HG02885 (cell line): ENCODE data around the gene ZNF76.

Source experiments
- ATAC-seq: cut with Tn5 transposase; IDR thresholded peaks from one replicate; pipeline ENCODE4 v1.9.1; 2021; ENCODE audit warnings: mild to moderate bottlenecking; ENCODE audit not compliant: unreplicated experiment, poor library complexity

Gene ZNF76

GRCh38 chr6:35264550-35265274 lies 5.2 kb downstream of the ZNF76 start:
- ATAC-seq = no peak

GRCh38 chr6:35265523-35265922 lies 6.0 kb downstream of the ZNF76 start:
- ATAC-seq = no peak

GRCh38 chr6:35267446-35267845 lies 7.9 kb downstream of the ZNF76 start:
- no peak for ATAC-seq

GRCh38 chr6:35267897-35268296 lies 8.4 kb downstream of the ZNF76 start:
- no peak for ATAC-seq

- ATAC-seq = no peak
These were observed 12.5 kb downstream of the ZNF76 start for GRCh38 chr6:35272005-35272404.

- ATAC-seq = no peak
These were observed 14.5 kb downstream of the ZNF76 start for GRCh38 chr6:35273822-35274559.

- no peak for ATAC-seq
These were observed 16.3 kb downstream of the ZNF76 start for GRCh38 chr6:35275744-35276260.

- ATAC-seq = no peak
These were observed 19.2 kb downstream of the ZNF76 start for GRCh38 chr6:35278708-35279107.

GRCh38 chr6:35280903-35281302 lies 21.4 kb downstream of the ZNF76 start:
- no peak for ATAC-seq

- ATAC-seq = no peak
These were observed 22.9 kb downstream of the ZNF76 start for GRCh38 chr6:35282472-35282871.

- ATAC-seq = no peak
These were observed 23.8 kb downstream of the ZNF76 start for GRCh38 chr6:35283361-35283760.

GRCh38 chr6:35287671-35288396 lies 28.3 kb downstream of the ZNF76 start:
- no peak for ATAC-seq

- no peak for ATAC-seq
These were observed 29.3 kb downstream of the ZNF76 start for GRCh38 chr6:35288834-35289233.

GRCh38 chr6:35291491-35291890 lies 32.0 kb downstream of the ZNF76 start:
- ATAC-seq = no peak

GRCh38 chr6:35292494-35292893 lies 33.0 kb downstream of the ZNF76 start:
- no peak for ATAC-seq

GRCh38 chr6:35293681-35294080 lies 34.1 kb downstream of the ZNF76 start:
- no peak for ATAC-seq

GRCh38 chr6:35294308-35294945 lies 34.9 kb downstream of the ZNF76 start:
- ATAC-seq = no peak

- ATAC-seq = no peak
These were observed 35.5 kb downstream of the ZNF76 start for GRCh38 chr6:35295036-35295435.

GRCh38 chr6:35295521-35296315 lies 36.2 kb downstream of the ZNF76 start:
- ATAC-seq = no peak
